Osteocyte (in vitro differentiated cells): ENCODE measurements around the gene HDAC4. TPM values are rescaled to one million over a fixed set of nuclear protein-coding genes. Genes with fewer than 3 reads are reported as not detected.
"Not testable (repeated sequence)": the region's sequence is repeated elsewhere in the genome, so short reads cannot be mapped to it uniquely, and the experiment has no call there.

Source experiments
- DNase-seq: peaks from one replicate; pipeline ENCODE4 v3.0.0; 2021; ENCODE audit warnings: mixed read lengths; ENCODE audit not compliant: unreplicated experiment; ENCODE audit errors: extremely low spot score
- H3K27ac Mint-ChIP-seq: one replicate; pipeline ENCODE4 v1.8.0; 2021; ENCODE audit warnings: mild to moderate bottlenecking, mixed read lengths; ENCODE audit not compliant: unreplicated experiment
- H3K27me3 Mint-ChIP-seq: one replicate; pipeline ENCODE4 v1.8.0; 2021; ENCODE audit warnings: mixed read lengths; ENCODE audit not compliant: unreplicated experiment
- H3K36me3 Mint-ChIP-seq: one replicate; pipeline ENCODE4 v1.8.0; 2021; ENCODE audit warnings: mixed read lengths; ENCODE audit not compliant: unreplicated experiment
- H3K4me1 Mint-ChIP-seq: one replicate; pipeline ENCODE4 v1.8.0; 2021; ENCODE audit warnings: mixed read lengths; ENCODE audit not compliant: unreplicated experiment
- H3K4me3 Mint-ChIP-seq: one replicate; pipeline ENCODE4 v1.8.0; 2021; ENCODE audit warnings: mild to moderate bottlenecking, moderate library complexity, mixed read lengths; ENCODE audit not compliant: unreplicated experiment
- H3K9me3 Mint-ChIP-seq: one replicate; pipeline ENCODE4 v1.8.0; 2021; ENCODE audit warnings: mixed read lengths; ENCODE audit not compliant: unreplicated experiment
- CTCF ChIP-seq: fragments of 200-600 bp; sonication (generic); IDR thresholded peaks from 2 replicates; pipeline ENCODE4 v1.5.0; 2021; ENCODE audit warnings: antibody characterized with exemption, mild to moderate bottlenecking, moderate library complexity
- total RNA-seq: library from RNA; stranded (reverse); gene quantifications from 2 replicates; pipeline ENCODE4 v1.2.1, GENCODE V29; 2021

Gene HDAC4
- total RNA-seq, 1 donor from 2014 or later, result 30.3 TPM

GRCh38 chr2:239282448-239283287 lies 118.2 kb downstream of the HDAC4 start:
- H3K36me3 Mint-ChIP-seq, result no peaks in the 10 kb centered on the region
- no peak for DNase-seq
- peaks cover 26% of the 10 kb centered on the region for H3K4me1 Mint-ChIP-seq
- no peak overlapping the region for H3K4me3 Mint-ChIP-seq
- TF ChIP-seq CTCF, result no peak
- H3K27ac Mint-ChIP-seq, result no peak overlapping the region
- H3K27me3 Mint-ChIP-seq, result no peaks in the 10 kb centered on the region
- H3K9me3 Mint-ChIP-seq, result no peaks in the 10 kb centered on the region

- H3K4me1 Mint-ChIP-seq, result peaks cover 18% of the 10 kb centered on the region
- H3K4me3 Mint-ChIP-seq, H3K27ac Mint-ChIP-seq, H3K9me3 Mint-ChIP-seq, DNase-seq, H3K36me3 Mint-ChIP-seq, H3K27me3 Mint-ChIP-seq: not testable (repeated sequence)
Observed at GRCh38 chr2:239280296-239281017, 120.4 kb downstream of the HDAC4 start.

GRCh38 chr2:239279508-239280295 lies 121.1 kb downstream of the HDAC4 start:
- DNase-seq, result no peak
- H3K4me1 Mint-ChIP-seq, result peaks cover 14% of the 10 kb centered on the region
- H3K27ac Mint-ChIP-seq, result no peak overlapping the region
- no peak overlapping the region for H3K4me3 Mint-ChIP-seq
- H3K27me3 Mint-ChIP-seq, result no peaks in the 10 kb centered on the region
- H3K9me3 Mint-ChIP-seq, result no peaks in the 10 kb centered on the region
- no peak for TF ChIP-seq CTCF
- no peaks in the 10 kb centered on the region for H3K36me3 Mint-ChIP-seq

GRCh38 chr2:239278941-239279365 lies 121.9 kb downstream of the HDAC4 start:
- Mint-ChIP-seq H3K4me1 (peaks cover 13% of the 10 kb centered on the region), H3K4me3 (no peak overlapping the region), H3K27me3 (no peaks in the 10 kb centered on the region), H3K36me3 (no peaks in the 10 kb centered on the region), H3K9me3 (no peaks in the 10 kb centered on the region), H3K27ac (peak overlapping the region; percentile 68)
- DNase-seq, result no peak
- no peak for TF ChIP-seq CTCF

- Mint-ChIP-seq H3K4me1 (peaks cover 13% of the 10 kb centered on the region), H3K4me3 (no peak overlapping the region)
Observed at GRCh38 chr2:239278361-239278760, 122.5 kb downstream of the HDAC4 start.

More at GRCh38 chr2:239278361-239278760, 122.5 kb downstream of the HDAC4 start:
- H3K9me3 Mint-ChIP-seq, result no peaks in the 10 kb centered on the region
- no peaks in the 10 kb centered on the region for H3K27me3 Mint-ChIP-seq
- no peak for DNase-seq
- no peak overlapping the region for H3K27ac Mint-ChIP-seq
- H3K36me3 Mint-ChIP-seq, result no peaks in the 10 kb centered on the region
- TF ChIP-seq CTCF, result no peak
